B cell (primary cell): ENCODE data around the gene S1PR2. TPM values are rescaled to one million over a fixed set of nuclear protein-coding genes. Genes with fewer than 3 reads are reported as not detected.

ENCODE experiments used
- ATAC-seq: fragments of 200-7000 bp; cut with Tn5 transposase; one replicate; pipeline ENCODE4 v1.10.0; 2021; ENCODE audit warnings: low read depth, mild to moderate bottlenecking, moderate number of reproducible peaks, moderate library complexity
- CTCF ChIA-PET: fragments of 350-600 bp; sonication (Branson Sonifier 250); formaldehyde crosslinking; loops from one replicate; lab custom pipeline; 2021; ENCODE audit warnings: antibody characterized with exemption, inconsistent platforms; lab: Charles Lee
- POLR2A ChIA-PET: fragments of 350-600 bp; sonication (Branson Sonifier 250); formaldehyde crosslinking; loops from one replicate; lab custom pipeline; 2021; ENCODE audit warnings: antibody characterized with exemption; lab: Charles Lee
- DNase-seq: peaks from one replicate; pipeline ENCODE4 v3.0.0; 2013
- H2AFZ ChIP-seq: 2 replicates; pipeline ENCODE4 v1.6.1; 2012; ENCODE audit warnings: mild to moderate bottlenecking, low read depth, low read length; ENCODE audit not compliant: insufficient read depth, poor library complexity, severe bottlenecking
- H3K27ac ChIP-seq, 2 donors: 1 replicate in 1 of 2; 2 replicates in 1 of 2; pipeline ENCODE4 v1.5.1; 2012 to 2013; ENCODE audit warnings: low read length in 2 of 2, mild to moderate bottlenecking in 2 of 2, moderate library complexity in 1 of 2
- H3K27me3 ChIP-seq, 4 experiments: fragments of 200-600 bp in 1 of 4; sonication (generic) in 1 of 4; replicated peaks in 1 of 4; 1 replicate in 2 of 4; 2 replicates in 2 of 4; pipeline versions ENCODE4 v1.6.1 to v1.7.0; 2013 to 2016; ENCODE audit warnings: low read length in 3 of 4, mild to moderate bottlenecking in 2 of 4, mixed read lengths in 1 of 4, moderate library complexity in 1 of 4; ENCODE audit not compliant: insufficient read depth in 4 of 4, control insufficient read depth in 3 of 4; ENCODE audit errors: control extremely low read depth in 1 of 4
- H3K36me3 ChIP-seq, 2 experiments: replicated peaks in 1 of 2; 1 replicate in 1 of 2; 2 replicates in 1 of 2; pipeline versions ENCODE4 v1.6.1 to v1.7.1; 2013; ENCODE audit warnings: low read length in 1 of 2; ENCODE audit not compliant: insufficient read depth in 2 of 2, control insufficient read depth in 1 of 2; ENCODE audit errors: control extremely low read depth in 1 of 2, extremely low read depth in 1 of 2
- H3K4me1 ChIP-seq, 2 donors: fragments of 200-600 bp in 1 of 2; sonication (generic) in 1 of 2; 1 replicate in 1 of 2; 2 replicates in 1 of 2; pipeline versions ENCODE4 v1.5.1 to v1.6.1; 2013 to 2017; ENCODE audit warnings: low read length in 2 of 2; ENCODE audit not compliant: control insufficient read depth in 2 of 2, insufficient read depth in 2 of 2
- H3K4me2 ChIP-seq: replicated peaks from 2 replicates; pipeline ENCODE3; 2012; ENCODE audit warnings: mild to moderate bottlenecking, low read depth, low read length; ENCODE audit not compliant: poor library complexity, severe bottlenecking
- H3K4me3 ChIP-seq, 5 experiments: fragments of 200-600 bp in 1 of 5; sonication (generic) in 1 of 5; 1 replicate in 3 of 5; 2 replicates in 2 of 5; pipeline versions ENCODE4 v1.5.1 to v1.7.0; 2011 to 2016; ENCODE audit warnings: low read length in 4 of 5, mild to moderate bottlenecking in 4 of 5, low read depth in 2 of 5, control low read depth in 1 of 5, moderate library complexity in 1 of 5; ENCODE audit not compliant: insufficient read depth in 1 of 5; ENCODE audit errors: control extremely low read depth in 1 of 5, extremely low read depth in 1 of 5
- H3K79me2 ChIP-seq: fragments of 200-600 bp; sonication (generic); one replicate; pipeline ENCODE4 v1.6.0; 2016; ENCODE audit warnings: low read length; ENCODE audit not compliant: control insufficient read depth, insufficient read depth
- H3K9ac ChIP-seq: fragments of 200-600 bp; sonication (generic); 2 replicates; pipeline ENCODE4 v1.6.1; 2017; ENCODE audit warnings: mild to moderate bottlenecking, low read length, moderate library complexity
- H3K9me3 ChIP-seq, 3 donors: one replicate each; pipeline versions ENCODE4 v1.6.1 to v1.7.1; 2013; ENCODE audit warnings: low read length in 2 of 3; ENCODE audit not compliant: control insufficient read depth in 2 of 3, insufficient read depth in 1 of 3; ENCODE audit errors: control extremely low read depth in 1 of 3
- H4K20me1 ChIP-seq: 2 replicates; pipeline ENCODE4 v1.6.0; 2012; ENCODE audit warnings: mild to moderate bottlenecking, low read length; ENCODE audit not compliant: insufficient read depth, control insufficient read depth, poor library complexity, severe bottlenecking
- H3K27ac Mint-ChIP-seq: one replicate; pipeline ENCODE4 v1.8.0; 2021; ENCODE audit warnings: mixed read lengths
- H3K27me3 Mint-ChIP-seq: one replicate; pipeline ENCODE4 v1.8.0; 2021; ENCODE audit warnings: mixed read lengths
- H3K4me1 Mint-ChIP-seq: one replicate; pipeline ENCODE4 v1.8.0; 2021; ENCODE audit warnings: mixed read lengths
- H3K4me3 Mint-ChIP-seq: one replicate; pipeline ENCODE4 v1.8.0; 2021; ENCODE audit warnings: mixed read lengths
- H3K9me3 Mint-ChIP-seq: one replicate; pipeline ENCODE4 v1.8.0; 2022; ENCODE audit warnings: mixed read lengths; ENCODE audit not compliant: insufficient read depth
- CTCF ChIP-seq: fragments of 200-600 bp; IDR thresholded peaks from one replicate; pipeline ENCODE4 v1.8.0; 2022; ENCODE audit warnings: antibody characterized with exemption, mild to moderate bottlenecking
- EZH2 ChIP-seq: IDR thresholded peaks from 2 replicates; pipeline ENCODE4 v1.6.1; 2012; ENCODE audit warnings: borderline replicate concordance, low read depth, mild to moderate bottlenecking, moderate library complexity, low read length; ENCODE audit not compliant: insufficient read depth, poor library complexity, severe bottlenecking
- WGBS: methylation state at CpG from one replicate; pipeline ENCODE4 v1.1.5; 2013; ENCODE audit warnings: missing lambda C conversion rate; ENCODE audit not compliant: insufficient coverage; 5-methylcytosine and 5-hydroxymethylcytosine counted together
- intact Hi-C: fragments of 100-400 bp; cut with micrococcal nuclease; formaldehyde crosslinking; loops from one replicate; pipeline ENCODE4 v1.10.0; 2022
- polyA plus RNA-seq: library from polyadenylated mRNA; depleted of rRNA; stranded (reverse); fragments of >200 nt; gene quantifications from 2 replicates; pipeline ENCODE4 v1.2.3, GENCODE V29; 2012
- total RNA-seq, 2 donors: library from RNA; stranded (reverse); fragments of 120-200 nt in 1 of 2; gene quantifications; 1 replicate in 1 of 2; 2 replicates in 1 of 2; pipeline versions ENCODE4 v1.2.3 to v1.2.4, GENCODE V29; 2013 to 2022

The S1PR2 gene
- total and polyA plus RNA-seq, 2 donors (not counting 1 experiment from before 2014, with no cell fraction given): 1.8 to 4.4 TPM

DNA sequence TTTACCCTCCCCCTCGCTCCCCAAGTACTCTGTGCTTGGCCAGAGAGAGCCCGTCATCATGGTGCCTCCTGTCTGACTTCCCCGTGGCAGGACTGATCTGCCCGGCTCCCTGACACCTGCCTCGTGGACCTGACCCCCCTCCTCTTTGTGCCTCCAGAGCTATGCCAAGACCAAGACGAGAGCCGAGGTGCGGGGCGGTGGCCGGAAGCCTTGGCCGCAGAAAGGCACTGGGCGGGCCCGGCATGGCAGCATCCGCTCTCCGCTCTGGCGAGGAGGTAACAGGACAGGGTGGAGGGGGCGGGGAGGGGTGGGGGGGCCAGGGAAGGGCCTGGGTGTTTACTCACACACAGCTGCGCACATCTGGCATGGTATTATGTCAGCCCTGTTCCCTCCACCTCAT lies 25.4 kb upstream of the S1PR2 start:
- Mint-ChIP-seq H3K27ac (no peak overlapping the region), H3K27me3 (no peaks in the 10 kb centered on the region), H3K4me1 (peaks cover 16% of the 10 kb centered on the region), H3K9me3 (no peaks in the 10 kb centered on the region), H3K4me3 (no peak overlapping the region)
- Histone ChIP-seq H2AFZ (no peak overlapping the region), H3K9me3 (no peaks in the 10 kb centered on the region), H3K9ac (no peak overlapping the region), H3K36me3 (peaks cover 0 to 41% of the 10 kb centered on the region in 2 experiments), H3K79me2 (peaks cover 19% of the 10 kb centered on the region), H3K27ac (no peak overlapping the region), H3K4me3 (no peak overlapping the region), H3K4me1 (peaks cover 6 to 11% of the 10 kb centered on the region in 2 donors), H3K4me2 (no peak overlapping the region), H4K20me1 (peaks cover 5% of the 10 kb centered on the region), H3K27me3 (no peaks in the 10 kb centered on the region)
- POLR2A ChIA-PET: interaction anchor here (1.1 kb wide), 1 partner anchor 23 kb away, joined by 4 read pairs; no protein-coding TSS in a partner anchor
- 92% methylated on average over 6 of the region's 18 CpGs for WGBS
- intact Hi-C loops: no loop called here
- no peak for TF ChIP-seq EZH2
- TF ChIP-seq CTCF: no peak
- no peak for ATAC-seq
- CTCF ChIA-PET: interaction anchor here (0.6 to 7.9 kb wide), 4 partner anchors 13 to 326 kb away, joined by 3 to 268 read pairs (median 50); partner anchors contain the start of gene ICAM1
- no peak for DNase-seq

- H3K9me3 ChIP-seq: no peaks in the 10 kb centered on the region
- no peak overlapping the region for H3K9ac ChIP-seq
- ATAC-seq (no peak), DNase-seq (no peak)
- H3K4me1 Mint-ChIP-seq: peaks cover 17% of the 10 kb centered on the region
- intact Hi-C loops: no loop called here
- no peak overlapping the region for H3K4me2 ChIP-seq
- no peaks in the 10 kb centered on the region for H3K27me3 Mint-ChIP-seq
- H3K4me3 ChIP-seq: no peak overlapping the region
- H3K27me3 ChIP-seq: no peaks in the 10 kb centered on the region
- H3K79me2 ChIP-seq: peaks cover 19% of the 10 kb centered on the region
- peaks cover 6 to 16% of the 10 kb centered on the region in 2 donors for H3K4me1 ChIP-seq
- TF ChIP-seq CTCF: no peak
- no peak for TF ChIP-seq EZH2
- WGBS: 92% methylated on average over 2 of the region's 2 CpGs
- H2AFZ ChIP-seq: no peak overlapping the region
- no peak overlapping the region for H3K27ac Mint-ChIP-seq
- ChIA-PET POLR2A (interaction anchor here (0.7 kb wide), 1 partner anchor 16 kb away, joined by 3 read pairs; no protein-coding TSS in a partner anchor), CTCF (interaction anchor here (1.0 to 1.1 kb wide), 2 partner anchors 14 to 135 kb away, joined by 3 to 4 read pairs; no protein-coding TSS in a partner anchor)
- no peak overlapping the region for H3K4me3 Mint-ChIP-seq
- no peaks in the 10 kb centered on the region for H3K9me3 Mint-ChIP-seq
- H3K36me3 ChIP-seq: peaks cover 0 to 41% of the 10 kb centered on the region in 2 experiments
- no peak overlapping the region for H3K27ac ChIP-seq
- H4K20me1 ChIP-seq: peaks cover 5% of the 10 kb centered on the region
Measured at GRCh38 chr19:10255358-10255757, 24.2 kb upstream of the S1PR2 start.
